Measurements from ENCODE around the gene KRTAP1-5.

KRTAP1-5 gene

GRCh38 chr17:40996829-40997228, 30.2 kb downstream of the KRTAP1-5 start:
- TF ChIP-seq EZH2 (optimal IDR thresholded peaks at IDR 0.05; ENCODE audit: low read depth, low read length) (no peak), EZH2phosphoT487 (IDR thresholded peaks at IDR 0.05; ENCODE audit: low read length) (no peak), CTCF (IDR thresholded peaks at IDR 0.05; ENCODE audit: low read length) (no peak)
- H3F3A ChIP-seq (ENCODE audit: insufficient read depth, low read length), result no peaks in the 10 kb centered on the region
- H3K79me2 ChIP-seq (ENCODE audit: low read length), result no peaks in the 10 kb centered on the region
- H3K4me1 ChIP-seq (ENCODE audit: low read length), result no peaks in the 10 kb centered on the region
- H3K27me3 ChIP-seq (replicated peaks; ENCODE audit: insufficient read depth, low read length), result no peaks in the 10 kb centered on the region
- H3K4me3 ChIP-seq (ENCODE audit: low read length), result no peak overlapping the region
- H3K36me3 ChIP-seq (replicated peaks; ENCODE audit: insufficient read depth, low read length), result no peaks in the 10 kb centered on the region
- DNase-seq, result no peak
- H3K4me2 ChIP-seq (ENCODE audit: low read depth, low read length), result no peak overlapping the region
- H3K27ac ChIP-seq (ENCODE audit: low read length), result no peak overlapping the region
- H3K9me2 ChIP-seq (replicated peaks; ENCODE audit: insufficient read depth, low read length), result no peaks in the 10 kb centered on the region
- no peak overlapping the region for H2AFZ ChIP-seq (ENCODE audit: low read length)
- no peak overlapping the region for H3K9ac ChIP-seq (ENCODE audit: low read length)
- H3K9me3 ChIP-seq (replicated peaks; ENCODE audit: insufficient read depth, low read length), result no peaks in the 10 kb centered on the region
- no peaks in the 10 kb centered on the region for H4K20me1 ChIP-seq (ENCODE audit: insufficient read depth, low read length)

- H2AFZ ChIP-seq (ENCODE audit: low read length), result no peak overlapping the region
- no peaks in the 10 kb centered on the region for H3K9me3 ChIP-seq (replicated peaks; ENCODE audit: insufficient read depth, low read length)
- no peaks in the 10 kb centered on the region for H3K27me3 ChIP-seq (replicated peaks; ENCODE audit: insufficient read depth, low read length)
- no peak for TF ChIP-seq CTCF (IDR thresholded peaks at IDR 0.05; ENCODE audit: low read length)
- TF ChIP-seq EZH2 (optimal IDR thresholded peaks at IDR 0.05; ENCODE audit: low read depth, low read length), result no peak
- no peak for TF ChIP-seq EZH2phosphoT487 (IDR thresholded peaks at IDR 0.05; ENCODE audit: low read length)
- no peak overlapping the region for H3K9ac ChIP-seq (ENCODE audit: low read length)
- H3K27ac ChIP-seq (ENCODE audit: low read length), result no peak overlapping the region
- H3K4me2 ChIP-seq (ENCODE audit: low read depth, low read length), result no peak overlapping the region
- no peaks in the 10 kb centered on the region for H3K36me3 ChIP-seq (replicated peaks; ENCODE audit: insufficient read depth, low read length)
- no peaks in the 10 kb centered on the region for H3F3A ChIP-seq (ENCODE audit: insufficient read depth, low read length)
- no peaks in the 10 kb centered on the region for H3K4me1 ChIP-seq (ENCODE audit: low read length)
- H3K9me2 ChIP-seq (replicated peaks; ENCODE audit: insufficient read depth, low read length), result no peaks in the 10 kb centered on the region
- H3K4me3 ChIP-seq (ENCODE audit: low read length), result no peak overlapping the region
- H3K79me2 ChIP-seq (ENCODE audit: low read length), result no peaks in the 10 kb centered on the region
- H4K20me1 ChIP-seq (ENCODE audit: insufficient read depth, low read length), result no peaks in the 10 kb centered on the region
- no peak for DNase-seq
These were observed 31.9 kb downstream of the KRTAP1-5 start for GRCh38 chr17:40995116-40995515.

GRCh38 chr17:40993839-40994238, 33.2 kb downstream of the KRTAP1-5 start, which contains the start of gene KRTAP3-3:
Gene KRTAP3-3 (minus strand): TSS chr17:40994164. CDS start chr17:40994097, 67 bp downstream.
- Histone ChIP-seq H3K27me3 (replicated peaks; ENCODE audit: insufficient read depth, low read length) (no peaks in the 10 kb centered on the region), H3K79me2 (ENCODE audit: low read length) (no peaks in the 10 kb centered on the region), H2AFZ (ENCODE audit: low read length) (no peak within 1 kb of the TSS), H3F3A (ENCODE audit: insufficient read depth, low read length) (no peaks in the 10 kb centered on the region), H3K9ac (ENCODE audit: low read length) (no peak within 1 kb of the TSS), H3K9me2 (replicated peaks; ENCODE audit: insufficient read depth, low read length) (no peaks in the 10 kb centered on the region), H4K20me1 (ENCODE audit: insufficient read depth, low read length) (no peaks in the 10 kb centered on the region), H3K27ac (ENCODE audit: low read length) (no peak within 1 kb of the TSS), H3K9me3 (replicated peaks; ENCODE audit: insufficient read depth, low read length) (no peaks in the 10 kb centered on the region), H3K4me3 (ENCODE audit: low read length) (no peak within 1 kb of the TSS), H3K4me1 (ENCODE audit: low read length) (no peaks in the 10 kb centered on the region), H3K36me3 (replicated peaks; ENCODE audit: insufficient read depth, low read length) (no peaks in the 10 kb centered on the region), H3K4me2 (ENCODE audit: low read depth, low read length) (no peak within 1 kb of the TSS)
- DNase-seq, result no peak
- TF ChIP-seq EZH2phosphoT487 (IDR thresholded peaks at IDR 0.05; ENCODE audit: low read length) (no peak), CTCF (IDR thresholded peaks at IDR 0.05; ENCODE audit: low read length) (no peak), EZH2 (optimal IDR thresholded peaks at IDR 0.05; ENCODE audit: low read depth, low read length) (no peak)
